GOT3 (cell line): ENCODE data around the gene BIRC7.

Experiments
- DNase-seq: peaks from one replicate; lab custom pipeline; 2025; ENCODE audit warnings: mixed read lengths; lab: John Stamatoyannopoulos, UW

BIRC7 gene

DNA sequence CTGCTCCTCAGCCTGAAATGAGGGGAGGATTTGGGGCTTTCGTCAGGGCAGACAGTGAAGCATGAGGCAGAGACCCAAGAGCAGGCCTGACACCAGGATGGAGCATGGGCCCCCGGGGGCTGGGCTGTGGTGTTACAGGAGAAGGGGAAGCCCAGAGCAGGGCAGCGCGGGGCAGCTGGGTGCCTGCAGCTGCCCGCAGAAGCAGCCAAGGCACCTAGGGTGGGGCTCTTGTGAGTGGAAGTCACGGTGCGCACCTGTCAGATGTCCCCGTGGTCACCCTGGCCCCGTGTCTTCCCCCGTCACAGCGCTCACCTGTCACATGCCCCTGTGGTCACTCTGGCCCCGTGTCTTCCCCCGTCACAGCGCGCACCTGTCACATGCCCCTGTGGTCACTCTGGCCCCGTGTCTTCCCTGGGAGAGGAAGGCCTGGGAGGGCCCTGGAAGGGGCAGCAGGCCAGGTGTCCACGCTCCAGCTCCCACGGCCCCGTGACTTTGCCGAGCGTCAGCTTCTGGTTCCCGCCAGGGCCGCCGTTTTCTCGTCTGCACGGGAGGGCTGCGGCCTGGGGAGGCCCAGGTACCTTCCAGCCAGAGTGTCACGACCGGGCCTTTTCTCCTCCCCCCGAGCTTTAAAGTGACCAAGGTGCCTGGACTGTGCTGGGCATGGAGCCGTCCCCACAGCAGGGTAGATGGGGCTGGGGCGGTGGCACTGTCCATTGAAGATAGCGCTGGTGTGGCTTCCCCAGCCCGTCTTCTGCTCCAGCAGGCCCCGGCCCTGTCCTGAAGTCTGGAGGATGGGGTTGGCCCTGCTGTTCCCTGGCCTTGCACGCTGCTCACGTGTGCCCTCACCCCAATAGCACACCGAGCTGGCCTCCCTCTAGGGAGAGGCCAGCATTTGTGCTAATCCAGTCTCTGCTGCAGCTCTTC is 46.3 kb downstream of the BIRC7 start:
- DNase-seq: no peak

GRCh38 chr20:63282946-63283345 is 47.2 kb downstream of the BIRC7 start:
- DNase-seq: no peak

GRCh38 chr20:63283397-63284082 is 47.8 kb downstream of the BIRC7 start:
- no peak for DNase-seq

DNA sequence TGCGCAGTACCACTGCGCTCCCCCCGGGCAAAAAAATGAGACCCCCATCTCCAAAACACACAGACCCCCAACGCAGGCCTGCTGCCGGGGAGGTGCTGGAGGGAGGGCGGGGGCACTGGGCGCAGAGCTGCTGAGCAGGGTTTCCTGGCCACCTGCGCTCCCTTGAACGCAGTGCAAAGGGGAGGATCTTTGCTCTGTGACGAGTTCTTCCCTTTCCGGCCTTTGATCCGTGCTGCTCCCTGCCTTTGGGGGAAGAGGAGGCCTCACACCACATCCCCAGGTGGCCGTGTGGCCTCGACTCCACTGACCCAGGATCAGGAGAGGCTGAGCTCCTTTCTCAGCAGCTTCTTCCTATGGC is 48.4 kb downstream of the BIRC7 start:
- no peak for DNase-seq

GRCh38 chr20:63284544-63284949 is 48.8 kb downstream of the BIRC7 start:
- no peak for DNase-seq

GRCh38 chr20:63284981-63285524 is 49.3 kb downstream of the BIRC7 start:
- DNase-seq: no peak

GRCh38 chr20:63285636-63286615 is 50.2 kb downstream of the BIRC7 start:
- DNase-seq: no peak

DNA sequence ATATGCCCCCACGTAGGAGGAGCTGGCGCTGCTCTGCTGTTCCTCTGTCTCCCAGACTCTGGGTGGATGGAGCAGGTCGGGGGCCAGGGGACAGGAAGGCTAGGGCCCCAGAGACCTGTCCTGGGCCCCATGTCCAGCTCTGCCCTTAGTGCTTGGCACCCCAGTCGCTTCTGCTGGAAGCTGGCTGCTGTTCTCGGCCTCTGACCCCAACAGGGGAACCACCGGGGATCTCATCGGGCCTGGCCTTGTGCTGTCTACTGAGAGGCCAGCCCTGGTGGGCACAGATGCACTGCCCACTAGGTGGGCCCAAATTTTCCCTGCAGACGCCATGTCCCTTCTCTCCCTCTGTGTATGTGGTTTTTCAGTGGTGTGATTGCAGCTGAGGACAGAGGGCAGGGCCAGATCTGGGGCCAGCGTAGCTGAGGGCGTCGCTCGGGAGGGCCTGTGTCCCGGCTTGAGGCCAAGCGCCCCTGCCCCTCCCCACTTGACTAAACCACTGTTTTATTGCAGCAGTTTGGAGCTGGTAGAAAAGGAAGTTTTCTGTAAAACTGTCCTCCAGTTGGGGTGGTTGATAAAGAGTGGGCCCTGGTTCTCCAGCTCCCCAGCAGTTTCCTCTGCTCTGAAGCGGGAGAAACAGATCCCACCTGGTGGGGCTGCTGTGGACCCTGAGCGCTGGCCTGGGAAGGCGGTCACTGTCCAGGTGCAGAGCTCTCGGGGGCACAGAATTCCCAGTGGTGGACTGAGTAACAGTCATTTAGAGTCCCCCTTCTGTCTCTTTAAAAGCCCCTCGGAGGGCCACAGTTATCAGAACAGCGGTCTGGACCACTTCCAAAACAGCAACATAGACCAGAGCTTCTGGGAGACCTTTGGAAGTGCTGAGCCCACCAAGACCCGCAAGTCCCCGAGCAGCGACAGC is 51.3 kb downstream of the BIRC7 start:
- no peak for DNase-seq

DNA sequence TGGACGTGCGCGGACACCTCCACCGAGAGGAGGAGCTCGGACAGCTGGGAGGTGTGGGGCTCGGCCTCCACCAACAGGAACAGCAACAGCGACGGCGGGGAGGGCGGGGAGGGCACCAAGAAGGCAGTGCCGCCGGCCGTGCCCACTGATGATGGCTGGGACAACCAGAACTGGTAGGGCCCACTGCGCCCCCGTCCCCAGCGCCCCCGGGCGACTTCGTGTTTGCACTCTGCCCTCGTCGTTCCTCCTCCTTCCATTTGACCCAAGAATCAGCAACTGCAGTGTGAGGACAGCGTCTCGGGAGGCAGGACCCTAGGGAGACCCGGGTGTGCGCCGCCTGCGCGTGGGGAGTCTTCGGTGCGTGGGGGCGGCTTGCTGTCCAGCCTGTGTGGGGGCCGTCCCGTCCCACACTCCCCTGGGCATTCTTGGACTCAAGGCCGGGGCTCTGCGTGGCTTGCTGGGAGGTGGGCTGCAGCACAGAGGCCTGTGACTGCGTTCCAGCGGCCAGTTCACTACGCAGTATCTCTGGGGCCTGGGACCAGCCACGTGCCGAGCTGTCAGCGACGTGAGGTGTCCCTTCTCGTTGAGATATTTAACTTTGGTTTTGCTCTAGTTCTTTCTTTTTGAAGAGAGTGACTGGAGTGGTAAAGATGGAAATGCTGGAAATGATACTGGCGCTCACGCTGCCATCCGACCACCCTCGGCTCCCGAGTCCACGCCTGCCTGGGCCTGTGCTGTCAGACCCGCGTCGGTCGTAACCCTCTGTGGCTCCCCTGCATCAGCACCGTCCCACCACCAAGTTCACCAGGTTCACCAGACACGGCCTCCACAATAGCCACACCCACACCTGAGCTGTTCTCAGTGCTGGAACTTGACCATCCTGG is 52.2 kb downstream of the BIRC7 start:
- no peak for DNase-seq

DNA sequence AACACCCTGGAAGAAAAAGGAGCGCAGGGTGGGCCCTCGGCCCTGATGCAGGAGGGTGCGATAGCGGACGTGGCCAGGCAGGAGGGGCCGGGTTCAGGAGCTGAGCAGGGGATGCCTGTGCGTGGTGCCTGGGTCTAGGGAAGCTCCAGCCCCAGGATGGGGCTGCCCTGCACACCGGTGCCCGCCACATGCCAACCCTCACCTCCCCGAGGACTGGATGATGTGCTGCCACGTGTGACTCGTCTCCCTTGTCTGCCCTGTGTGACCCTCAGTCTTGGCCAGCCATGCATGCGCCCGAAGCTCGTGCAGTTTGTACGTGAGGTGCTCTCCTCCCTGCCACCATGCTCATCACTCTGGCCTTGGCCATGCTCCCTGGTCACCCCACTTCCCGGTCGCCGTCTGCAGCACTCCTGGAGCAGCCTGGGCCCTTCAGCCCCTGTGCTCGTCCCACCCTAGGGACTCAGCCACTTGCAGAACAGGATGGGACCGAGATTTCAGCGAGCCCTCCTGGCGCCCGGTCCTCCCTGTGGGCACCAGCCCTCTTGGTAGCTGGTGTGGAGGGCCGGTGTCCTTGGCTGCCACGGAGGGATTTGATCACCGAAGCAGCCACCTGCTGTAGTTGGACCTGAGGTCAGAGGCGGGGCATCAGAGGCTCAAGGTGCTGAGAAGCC is 53.0 kb downstream of the BIRC7 start:
- DNase-seq: no peak

DNA sequence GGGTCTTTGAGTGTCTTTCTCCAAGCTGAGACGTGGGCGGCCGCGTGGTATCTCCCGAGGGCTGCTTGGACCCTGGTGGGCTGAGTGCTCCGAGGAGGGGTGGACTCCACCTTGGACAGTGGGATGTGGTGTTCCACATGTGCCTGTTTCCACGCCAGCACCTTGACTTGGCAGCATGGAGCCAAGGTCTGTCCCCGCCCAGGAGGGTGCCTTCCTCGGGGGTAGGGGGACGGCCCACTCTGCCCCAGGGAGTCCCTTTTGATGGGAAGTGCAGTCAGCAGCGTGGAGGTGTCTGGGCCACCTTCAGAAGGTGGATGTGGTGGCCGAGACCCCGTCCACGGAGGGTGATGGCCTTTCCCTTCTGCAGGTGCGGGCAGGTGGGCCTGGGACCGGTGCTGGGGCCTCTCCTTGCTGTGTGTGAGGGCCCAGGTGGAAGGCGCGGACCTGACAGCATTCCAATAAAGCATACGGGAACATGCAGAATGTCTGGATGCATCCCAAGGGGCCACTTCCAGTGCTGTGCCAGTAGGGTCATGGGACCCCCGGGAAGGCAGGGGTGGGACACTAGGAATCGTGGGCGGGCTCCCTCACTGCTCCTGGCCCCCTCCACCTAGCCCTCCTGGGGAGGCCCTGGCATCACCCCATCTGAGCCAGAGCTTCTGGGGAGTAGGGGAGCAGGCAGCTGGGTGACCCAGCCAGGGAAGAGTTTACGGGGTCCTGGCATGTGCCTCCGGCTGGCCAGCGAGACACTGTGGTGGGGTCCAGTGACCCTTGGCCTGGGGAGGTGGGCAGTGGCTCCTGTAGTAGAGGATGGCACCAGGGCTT is 53.8 kb downstream of the BIRC7 start:
- DNase-seq: no peak
